SU-DHL-6 (cell line): ENCODE results near the gene INKA2.

Experiments used
- H2AFZ ChIP-seq: fragments of 200-600 bp; sonication (generic); 2 replicates; pipeline ENCODE4 v1.6.1; 2014; ENCODE audit warnings: low read depth, mild to moderate bottlenecking, moderate library complexity, mixed read lengths, antibody characterized with exemption, low read length; ENCODE audit not compliant: severe bottlenecking
- H3F3A ChIP-seq: fragments of 200-600 bp; shearing (Covaris generic); 2 replicates; pipeline ENCODE4 v1.6.0; 2016; ENCODE audit warnings: antibody characterized with exemption, mild to moderate bottlenecking; ENCODE audit not compliant: insufficient read depth
- H3K27ac ChIP-seq: fragments of 200-600 bp; sonication (generic); 2 replicates; pipeline ENCODE4 v1.5.1; 2016; ENCODE audit warnings: low read depth, mild to moderate bottlenecking, low read length, moderate library complexity, mixed read lengths
- H3K27me3 ChIP-seq: fragments of 200-600 bp; sonication (generic), shearing (Covaris generic); 2 replicates; pipeline ENCODE4 v1.6.0; 2014; ENCODE audit warnings: mild to moderate bottlenecking, low read length
- H3K36me3 ChIP-seq: fragments of 200-600 bp; sonication (generic); 2 replicates; pipeline ENCODE4 v1.6.1; 2014; ENCODE audit warnings: mild to moderate bottlenecking, low read length, mixed read lengths
- H3K4me2 ChIP-seq: fragments of 300-600, 200-600 bp; shearing (Covaris generic), sonication (generic); 2 replicates; pipeline ENCODE4 v1.6.0; 2014; ENCODE audit warnings: low read length, low read depth, mild to moderate bottlenecking; ENCODE audit not compliant: poor library complexity, severe bottlenecking
- H3K4me3 ChIP-seq: fragments of 200-600 bp; sonication (generic); 2 replicates; pipeline ENCODE4 v1.5.1; 2014; ENCODE audit warnings: antibody characterized with exemption, low read length, mild to moderate bottlenecking, mixed read lengths; ENCODE audit not compliant: insufficient read depth, poor library complexity, severe bottlenecking
- H3K79me2 ChIP-seq: fragments of 200-600 bp; sonication (generic); 2 replicates; pipeline ENCODE4 v1.6.1; 2014; ENCODE audit warnings: mild to moderate bottlenecking, low read length, moderate library complexity; ENCODE audit not compliant: insufficient read depth
- H3K9ac ChIP-seq: fragments of 200-600 bp; sonication (generic); 2 replicates; pipeline ENCODE4 v1.7.0; 2014; ENCODE audit warnings: mild to moderate bottlenecking, low read length
- H3K9me2 ChIP-seq: fragments of 200-600 bp; sonication (generic); replicated peaks from 2 replicates; pipeline ENCODE4 v1.6.1; 2014; ENCODE audit warnings: low read length; ENCODE audit not compliant: insufficient read depth
- H3K9me3 ChIP-seq: fragments of 200-600 bp; sonication (generic); 2 replicates; pipeline ENCODE4 v1.6.1; 2014; ENCODE audit warnings: low read length, mixed read lengths; ENCODE audit not compliant: insufficient read depth
- H4K20me1 ChIP-seq: fragments of 200-600 bp; sonication (generic); 2 replicates; pipeline ENCODE4 v1.6.1; 2014; ENCODE audit warnings: low read depth, mild to moderate bottlenecking, antibody characterized with exemption, low read length, moderate library complexity, mixed read lengths
- EZH2phosphoT487 ChIP-seq: fragments of 200-600 bp; sonication (generic), shearing (Covaris generic); conservative IDR thresholded peaks from 2 replicates; pipeline ENCODE4 v1.6.1; 2018; ENCODE audit warnings: mild to moderate bottlenecking, antibody characterized with exemption, low read length, moderate library complexity, mixed read lengths
- TF ChIP-seq, protein P1 (sequence below): fragments of 200-600 bp; sonication (generic); IDR thresholded peaks from one replicate; pipeline ENCODE4 v1.5.1; 2017; ENCODE audit warnings: antibody characterized with exemption, mild to moderate bottlenecking, low read length, moderate library complexity; ENCODE audit not compliant: insufficient read depth, poor library complexity, severe bottlenecking

INKA2 gene

DNA sequence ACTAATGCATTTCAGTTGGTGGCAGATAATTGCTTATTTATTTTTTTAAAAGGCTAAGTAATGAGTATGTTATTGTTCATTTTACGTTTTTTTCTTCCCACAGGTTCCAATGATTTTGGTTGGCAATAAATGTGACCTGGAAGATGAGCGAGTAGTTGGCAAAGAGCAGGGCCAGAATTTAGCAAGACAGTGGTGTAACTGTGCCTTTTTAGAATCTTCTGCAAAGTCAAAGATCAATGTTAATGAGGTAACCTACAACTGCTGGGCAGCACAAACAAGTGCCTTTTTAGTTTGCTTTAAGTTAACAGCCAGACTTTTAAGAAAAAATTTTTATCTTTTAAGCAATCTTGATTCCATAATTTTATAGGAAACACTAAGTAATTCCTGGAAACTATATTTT is 35.0 kb downstream of the INKA2 start:
- peaks cover 48% of the 10 kb centered on the region for H3K36me3 ChIP-seq
- TF ChIP-seq, protein P1, sequence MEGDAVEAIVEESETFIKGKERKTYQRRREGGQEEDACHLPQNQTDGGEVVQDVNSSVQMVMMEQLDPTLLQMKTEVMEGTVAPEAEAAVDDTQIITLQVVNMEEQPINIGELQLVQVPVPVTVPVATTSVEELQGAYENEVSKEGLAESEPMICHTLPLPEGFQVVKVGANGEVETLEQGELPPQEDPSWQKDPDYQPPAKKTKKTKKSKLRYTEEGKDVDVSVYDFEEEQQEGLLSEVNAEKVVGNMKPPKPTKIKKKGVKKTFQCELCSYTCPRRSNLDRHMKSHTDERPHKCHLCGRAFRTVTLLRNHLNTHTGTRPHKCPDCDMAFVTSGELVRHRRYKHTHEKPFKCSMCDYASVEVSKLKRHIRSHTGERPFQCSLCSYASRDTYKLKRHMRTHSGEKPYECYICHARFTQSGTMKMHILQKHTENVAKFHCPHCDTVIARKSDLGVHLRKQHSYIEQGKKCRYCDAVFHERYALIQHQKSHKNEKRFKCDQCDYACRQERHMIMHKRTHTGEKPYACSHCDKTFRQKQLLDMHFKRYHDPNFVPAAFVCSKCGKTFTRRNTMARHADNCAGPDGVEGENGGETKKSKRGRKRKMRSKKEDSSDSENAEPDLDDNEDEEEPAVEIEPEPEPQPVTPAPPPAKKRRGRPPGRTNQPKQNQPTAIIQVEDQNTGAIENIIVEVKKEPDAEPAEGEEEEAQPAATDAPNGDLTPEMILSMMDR, result no peak
- TF ChIP-seq EZH2phosphoT487, result no peak
- H3K4me3 ChIP-seq, result no peak overlapping the region
- no peaks in the 10 kb centered on the region for H3K9me3 ChIP-seq
- H3K79me2 ChIP-seq, result no peaks in the 10 kb centered on the region
- no peak overlapping the region for H2AFZ ChIP-seq
- no peak overlapping the region for H3K9ac ChIP-seq
- no peak overlapping the region for H3K27ac ChIP-seq
- H4K20me1 ChIP-seq, result no peaks in the 10 kb centered on the region
- no peak overlapping the region for H3K4me2 ChIP-seq
- H3F3A ChIP-seq, result 0 out of 2 replicates have a peak, but pooled peaks cover 3% of the 10 kb centered on the region
- H3K27me3 ChIP-seq, result no peaks in the 10 kb centered on the region
- H3K9me2 ChIP-seq, result no peaks in the 10 kb centered on the region

GRCh38 chr1:111702504-111703050 is 36.6 kb downstream of the INKA2 start:
- Histone ChIP-seq H3F3A (peaks cover 3% of the 10 kb centered on the region; the same call in 1 of the 2 replicates), H3K9me2 (no peaks in the 10 kb centered on the region), H3K27me3 (no peaks in the 10 kb centered on the region), H4K20me1 (no peaks in the 10 kb centered on the region), H2AFZ (no peak overlapping the region), H3K9me3 (no peaks in the 10 kb centered on the region), H3K4me3 (no peak overlapping the region), H3K36me3 (peaks cover 64% of the 10 kb centered on the region), H3K79me2 (no peaks in the 10 kb centered on the region), H3K27ac (no peak overlapping the region), H3K9ac (no peak overlapping the region), H3K4me2 (no peak overlapping the region)
- TF ChIP-seq, protein P1, result no peak
- no peak for TF ChIP-seq EZH2phosphoT487

- TF ChIP-seq EZH2phosphoT487, result no peak
- TF ChIP-seq, protein P1, result no peak
- Histone ChIP-seq H3K79me2 (no peaks in the 10 kb centered on the region), H3K9me3 (no peaks in the 10 kb centered on the region), H3K36me3 (peaks cover 75% of the 10 kb centered on the region), H2AFZ (no peak overlapping the region), H3K9ac (no peak overlapping the region), H3F3A (no peaks in the 10 kb centered on the region; the same call in 1 of the 2 replicates), H3K27me3 (no peaks in the 10 kb centered on the region), H3K4me3 (no peak overlapping the region), H3K27ac (no peak overlapping the region), H3K4me2 (no peak overlapping the region), H4K20me1 (no peaks in the 10 kb centered on the region), H3K9me2 (no peaks in the 10 kb centered on the region)
Measured at GRCh38 chr1:111699268-111699667, 39.9 kb downstream of the INKA2 start.

GRCh38 chr1:111696330-111696729 is 42.9 kb downstream of the INKA2 start:
- Histone ChIP-seq H2AFZ (no peak overlapping the region), H3K27me3 (no peaks in the 10 kb centered on the region), H3K4me2 (no peak overlapping the region), H4K20me1 (no peaks in the 10 kb centered on the region), H3K27ac (peak overlapping the region; percentile 5; the same call in 1 of the 2 replicates), H3K9me2 (no peaks in the 10 kb centered on the region), H3K9ac (no peak overlapping the region), H3K9me3 (no peaks in the 10 kb centered on the region), H3F3A (no peaks in the 10 kb centered on the region; the same call in 1 of the 2 replicates), H3K4me3 (no peak overlapping the region), H3K79me2 (peaks cover 11% of the 10 kb centered on the region; the same call in 1 of the 2 replicates), H3K36me3 (peaks cover 64% of the 10 kb centered on the region)
- no peak for TF ChIP-seq EZH2phosphoT487
- TF ChIP-seq, protein P1, result no peak
